ENCODE data around the gene CEBPZ.

GRCh38 chr2:37215250-37215649 lies 16.1 kb downstream of the CEBPZ start:
- no peak for TF ChIP-seq POLR2A (IDR thresholded peaks at IDR 0.05; ENCODE audit: low read length)
- TF ChIP-seq GATA1 (IDR thresholded peaks at IDR 0.05; ENCODE audit: low read depth, low read length), result no peak
